Astrocyte (in vitro differentiated cells and primary cell): ENCODE data around the gene PPP6R2.

Experiments
- EZH2 ChIP-seq: IDR thresholded peaks from 2 replicates; pipeline ENCODE4 v1.6.1; 2012; ENCODE audit warnings: mild to moderate bottlenecking, low read length, inconsistent platforms; ENCODE audit not compliant: insufficient read depth
- TF ChIP-seq, protein P1 (sequence below): IDR thresholded peaks from 2 replicates; pipeline ENCODE4 v1.5.1; 2011; ENCODE audit warnings: low read depth, mild to moderate bottlenecking, inconsistent platforms, low read length, moderate library complexity; ENCODE audit not compliant: insufficient read depth

- TF ChIP-seq, protein P1, sequence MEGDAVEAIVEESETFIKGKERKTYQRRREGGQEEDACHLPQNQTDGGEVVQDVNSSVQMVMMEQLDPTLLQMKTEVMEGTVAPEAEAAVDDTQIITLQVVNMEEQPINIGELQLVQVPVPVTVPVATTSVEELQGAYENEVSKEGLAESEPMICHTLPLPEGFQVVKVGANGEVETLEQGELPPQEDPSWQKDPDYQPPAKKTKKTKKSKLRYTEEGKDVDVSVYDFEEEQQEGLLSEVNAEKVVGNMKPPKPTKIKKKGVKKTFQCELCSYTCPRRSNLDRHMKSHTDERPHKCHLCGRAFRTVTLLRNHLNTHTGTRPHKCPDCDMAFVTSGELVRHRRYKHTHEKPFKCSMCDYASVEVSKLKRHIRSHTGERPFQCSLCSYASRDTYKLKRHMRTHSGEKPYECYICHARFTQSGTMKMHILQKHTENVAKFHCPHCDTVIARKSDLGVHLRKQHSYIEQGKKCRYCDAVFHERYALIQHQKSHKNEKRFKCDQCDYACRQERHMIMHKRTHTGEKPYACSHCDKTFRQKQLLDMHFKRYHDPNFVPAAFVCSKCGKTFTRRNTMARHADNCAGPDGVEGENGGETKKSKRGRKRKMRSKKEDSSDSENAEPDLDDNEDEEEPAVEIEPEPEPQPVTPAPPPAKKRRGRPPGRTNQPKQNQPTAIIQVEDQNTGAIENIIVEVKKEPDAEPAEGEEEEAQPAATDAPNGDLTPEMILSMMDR = no peak
- no peak for TF ChIP-seq EZH2
Measured at GRCh38 chr22:50436015-50436830, 93.1 kb downstream of the PPP6R2 start.
